Forelimb muscle (tissue), 1 donor: ENCODE results near the gene PREP. TPM values are rescaled to one million over a fixed set of nuclear protein-coding genes. Genes with fewer than 3 reads are reported as not detected.
A peak's percentile ranks its signal among the peaks of the same experiment; 100 is the strongest.
"Not testable (repeated sequence)": the region's sequence is repeated elsewhere in the genome, so short reads cannot be mapped to it uniquely, and the experiment has no call there.

ENCODE experiments used
- DNase-seq: peaks from one replicate; pipeline ENCODE4 v3.0.0-alpha.2; 2013; ENCODE audit warnings: low read depth
- polyA plus RNA-seq: library from polyadenylated mRNA; unstranded; fragments of 120-200 nt; gene quantifications from one replicate; pipeline ENCODE4 v1.2.1, GENCODE V29; 2013; ENCODE audit not compliant: insufficient read length

Gene PREP
- polyA plus RNA-seq, result 39.7 TPM

DNA sequence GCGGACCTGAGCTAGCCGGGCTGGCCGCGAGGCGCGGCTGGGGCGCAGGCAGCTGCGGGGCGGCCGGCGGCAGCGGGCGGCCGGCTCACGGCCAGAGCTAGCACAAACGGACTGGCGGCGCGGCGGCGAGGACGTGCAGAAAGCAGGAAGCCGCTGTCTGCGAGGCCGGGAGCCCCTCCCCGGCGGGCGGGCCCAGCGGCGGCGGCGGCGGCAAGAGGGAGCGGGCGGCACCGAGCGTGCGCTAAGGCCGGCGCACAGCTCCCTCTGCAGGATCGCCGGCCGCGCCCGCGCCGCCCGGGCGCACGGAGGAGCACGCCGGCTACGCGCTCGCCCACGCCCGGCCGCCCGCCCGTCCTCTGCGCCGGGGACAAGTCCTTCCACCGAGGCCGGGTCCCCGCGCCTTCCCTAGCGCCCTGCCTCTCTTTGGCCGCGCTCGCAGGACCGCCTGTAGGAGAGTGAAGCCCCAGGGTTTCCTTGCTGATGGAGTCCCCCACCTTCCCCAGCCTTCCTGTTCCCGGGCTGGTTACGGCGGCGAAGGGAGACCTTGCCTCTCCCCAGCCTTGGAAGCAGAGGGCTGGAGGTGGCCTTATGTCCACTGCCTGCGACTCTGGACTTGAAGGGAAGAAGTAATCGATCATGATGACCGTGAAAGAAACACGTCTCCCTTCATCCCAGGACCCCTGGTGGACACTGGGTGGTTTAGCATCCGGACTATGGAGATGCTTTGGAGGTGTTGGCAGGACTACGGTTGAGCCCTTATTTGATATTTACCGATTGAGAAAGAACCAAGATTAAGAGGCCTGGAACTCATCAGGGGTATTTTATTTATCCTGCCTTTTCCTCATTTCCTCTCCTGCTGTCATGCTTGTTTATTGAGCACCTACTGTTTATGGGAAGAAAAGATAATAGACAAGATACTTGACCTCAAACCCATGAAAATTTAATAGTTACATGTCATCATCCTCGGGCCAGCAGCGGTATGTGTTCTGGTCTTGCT, at the start of gene PREP:
PREP (minus strand) TSS at position 144 of the 997 bp plus-strand sequence. CDS start 191 bp downstream, outside the sequence.
- DNase-seq, result peak; percentile 62

DNA sequence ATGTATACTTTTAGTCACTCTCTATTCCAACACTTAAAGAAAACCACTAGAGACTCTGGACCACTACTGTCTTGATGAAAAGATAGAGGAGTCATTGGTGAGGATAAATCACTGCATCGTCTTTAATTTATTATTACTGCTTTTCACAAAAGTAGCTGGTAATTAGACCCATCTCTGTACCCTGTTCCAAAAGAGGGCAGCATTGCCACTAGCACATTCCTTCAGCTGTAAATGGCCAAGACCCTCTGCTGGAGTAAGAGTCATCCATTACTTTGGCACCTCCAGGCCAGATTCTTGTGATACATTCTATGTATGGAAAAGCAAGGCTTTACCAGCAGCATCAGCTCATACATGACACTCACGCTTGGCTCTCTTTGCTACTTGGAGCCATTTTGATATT, 49.5 kb upstream of the PREP start:
- no peak for DNase-seq

DNA sequence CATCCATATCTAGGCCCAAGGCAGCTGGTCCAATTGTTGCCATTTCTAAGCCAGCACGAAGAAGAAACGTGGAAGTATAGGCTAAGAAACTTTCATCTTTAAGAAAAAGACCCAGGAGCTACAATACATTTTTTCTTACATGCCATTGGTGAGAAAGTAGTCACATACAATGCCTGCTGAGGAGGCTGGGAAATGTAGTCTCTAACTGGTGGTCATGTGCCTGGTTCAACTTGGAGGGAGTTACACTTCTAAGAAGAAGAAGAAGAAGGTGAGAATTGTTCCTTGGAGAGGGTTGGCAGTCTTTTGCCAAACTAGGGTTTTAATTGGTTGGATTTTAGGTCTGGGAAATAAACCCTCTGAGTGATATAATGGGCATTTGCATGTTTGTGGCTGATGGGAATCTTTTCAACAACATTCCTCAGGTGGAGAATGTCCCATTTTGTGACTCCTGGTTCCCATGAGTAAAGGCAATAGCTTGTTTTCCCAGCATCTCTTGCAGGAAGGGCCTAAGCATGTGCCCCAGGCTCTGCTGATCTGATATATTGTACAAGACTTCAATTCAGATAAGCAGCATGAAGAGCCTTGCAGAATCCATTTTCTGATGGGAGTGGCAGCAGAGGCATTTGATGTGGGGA, 47.0 kb upstream of the PREP start:
- no peak for DNase-seq

DNA sequence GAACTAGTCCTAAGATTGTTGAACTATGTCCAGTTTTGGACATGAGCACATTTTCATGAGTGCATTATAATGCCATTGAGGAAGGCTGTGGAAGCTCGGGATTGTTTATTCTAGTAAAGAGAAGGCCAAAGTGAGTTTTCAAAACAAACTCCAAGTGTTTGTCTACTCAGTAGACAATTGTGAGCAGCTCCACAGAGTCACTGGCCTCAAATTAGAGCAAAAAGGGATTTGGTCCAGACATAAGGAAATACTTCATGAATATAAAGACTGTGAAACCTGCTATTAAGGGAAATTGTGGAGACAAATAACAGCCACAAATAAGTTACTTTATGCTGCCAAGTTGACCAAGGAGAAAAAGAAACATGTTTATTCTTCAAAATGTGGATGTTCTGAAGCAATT, 42.6 kb upstream of the PREP start:
- peak; percentile 11 for DNase-seq

DNA sequence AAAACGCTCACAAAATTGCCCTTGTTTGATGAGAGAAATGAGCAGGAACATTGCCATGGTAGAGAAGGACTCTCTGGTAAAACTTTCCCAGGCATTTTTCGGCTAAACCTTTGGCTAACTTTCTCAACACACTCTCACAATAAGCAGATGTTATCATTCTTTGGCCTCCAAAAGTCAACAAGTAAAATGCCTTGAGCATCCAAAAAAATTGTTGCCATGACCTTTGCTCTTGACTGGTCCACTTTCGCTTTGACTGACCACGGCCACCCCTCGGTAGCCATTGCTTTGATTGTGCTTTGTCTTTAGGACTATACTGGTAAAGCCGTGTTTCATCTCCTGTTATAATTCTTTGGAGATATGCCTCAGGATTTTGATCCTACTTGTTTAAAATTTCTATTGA, 41.1 kb upstream of the PREP start:
- no peak for DNase-seq

DNA sequence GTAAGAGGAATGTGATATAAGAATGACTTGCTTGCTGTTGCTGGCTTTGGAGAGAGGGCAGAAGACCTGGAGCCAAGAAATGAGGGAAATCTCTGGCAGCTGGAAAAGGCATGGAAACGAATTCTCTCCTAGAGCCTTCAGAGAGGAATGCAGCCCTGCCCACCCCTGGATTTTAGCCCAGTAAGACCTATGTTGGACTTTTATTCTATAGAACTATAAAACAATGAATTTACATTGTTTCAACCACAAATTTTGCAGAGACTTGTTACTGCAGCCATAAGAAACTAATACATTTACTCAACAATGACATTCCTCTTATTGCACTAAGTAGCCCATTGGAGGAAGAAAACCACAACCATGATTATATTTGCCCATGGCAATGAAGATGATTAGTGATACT, 39.5 kb upstream of the PREP start:
- no peak for DNase-seq

DNA sequence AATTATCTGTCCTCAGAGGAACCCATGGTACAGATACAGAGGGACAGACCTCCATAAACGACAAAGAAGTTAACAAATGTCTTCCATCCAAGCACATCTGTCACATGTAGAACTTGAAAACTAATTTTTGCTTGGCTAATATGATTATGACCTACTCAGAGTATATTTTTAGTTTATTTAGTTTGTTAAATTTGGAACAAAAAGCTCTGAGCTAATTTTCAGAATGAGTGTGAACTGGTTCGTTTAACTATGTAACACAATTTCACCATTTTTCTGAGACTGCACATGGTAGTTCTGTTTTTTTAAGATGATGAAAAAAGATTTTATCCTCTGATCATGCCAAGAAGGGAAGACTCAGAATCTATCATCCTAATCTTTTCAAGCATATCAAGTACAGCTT, 34.4 kb upstream of the PREP start:
- no peak for DNase-seq

DNA sequence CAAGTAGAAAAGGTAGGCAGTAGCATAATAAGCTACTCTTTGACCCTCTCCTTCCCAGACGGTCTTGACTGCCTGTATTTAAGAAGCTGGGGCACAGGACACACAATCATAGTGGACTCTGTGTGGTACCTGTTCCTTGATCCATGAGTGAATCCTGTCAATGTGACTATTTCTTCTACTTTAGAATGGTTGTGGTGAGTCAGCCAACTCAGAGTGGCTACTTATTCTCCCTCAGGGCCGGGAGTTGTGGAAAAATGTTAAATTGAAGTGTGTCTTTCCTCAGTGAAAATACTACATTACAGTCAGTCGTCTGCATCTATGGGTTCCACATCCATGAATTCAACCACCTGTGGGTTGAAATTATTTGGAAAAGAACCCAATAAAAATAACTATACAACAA, 30.8 kb upstream of the PREP start:
- DNase-seq, result no peak

DNA sequence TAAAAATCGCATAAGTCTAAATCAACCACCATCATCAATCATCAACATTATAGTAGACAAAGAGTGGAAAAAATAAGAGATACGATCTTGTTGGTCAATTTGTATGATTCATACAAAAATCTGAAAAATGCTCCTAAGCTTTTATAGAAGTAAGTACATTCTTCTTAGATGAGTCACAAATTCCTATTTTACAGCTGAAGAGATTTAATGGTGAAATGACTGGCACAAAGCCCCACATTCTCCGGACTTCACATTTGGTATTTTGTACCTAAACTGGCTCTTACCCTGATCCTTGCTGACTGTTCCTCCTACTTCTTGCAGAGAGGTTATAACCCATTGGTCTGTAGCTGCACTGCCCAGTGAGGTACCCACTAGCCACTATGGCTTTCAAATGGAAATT, 29.9 kb upstream of the PREP start:
- DNase-seq, result no peak

DNA sequence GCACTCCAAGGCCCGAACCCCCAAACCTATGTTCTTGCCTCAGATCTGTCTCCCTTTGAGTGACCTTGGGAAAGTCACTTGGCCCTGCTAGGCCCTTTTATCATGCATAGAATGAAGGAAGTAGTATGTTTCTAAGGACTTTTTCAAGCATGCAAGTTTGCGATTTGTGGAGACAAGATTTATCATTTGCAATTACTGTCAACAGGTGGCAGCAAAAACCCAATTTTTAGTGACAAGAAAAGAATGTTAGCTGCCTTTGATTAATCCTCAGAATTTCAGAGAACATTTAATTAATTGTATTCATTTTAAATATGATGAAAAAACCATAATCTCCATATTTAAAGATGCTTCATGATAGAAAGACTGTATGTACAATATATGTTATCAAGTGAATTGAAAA, 28.3 kb upstream of the PREP start:
- DNase-seq, result peak; percentile 20

DNA sequence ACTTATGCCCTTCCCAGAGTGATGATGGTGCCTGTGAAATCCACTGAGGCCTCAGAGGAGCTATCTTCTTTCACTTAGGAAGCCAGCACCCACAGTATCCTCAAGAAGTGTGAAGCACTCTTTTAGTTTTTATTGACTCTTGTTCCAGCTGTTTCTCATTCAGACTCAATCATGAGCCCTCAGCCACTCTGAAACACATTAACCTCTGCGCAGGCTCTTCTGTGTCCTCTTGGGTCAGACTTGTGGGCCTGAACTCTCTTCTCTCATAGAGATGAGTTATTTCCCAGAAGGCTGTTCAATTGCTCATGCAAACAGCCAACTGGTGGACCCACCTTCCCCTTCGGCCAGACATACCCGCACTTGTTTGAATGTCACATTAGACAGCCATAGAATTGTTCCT, 27.8 kb upstream of the PREP start:
- no peak for DNase-seq

DNA sequence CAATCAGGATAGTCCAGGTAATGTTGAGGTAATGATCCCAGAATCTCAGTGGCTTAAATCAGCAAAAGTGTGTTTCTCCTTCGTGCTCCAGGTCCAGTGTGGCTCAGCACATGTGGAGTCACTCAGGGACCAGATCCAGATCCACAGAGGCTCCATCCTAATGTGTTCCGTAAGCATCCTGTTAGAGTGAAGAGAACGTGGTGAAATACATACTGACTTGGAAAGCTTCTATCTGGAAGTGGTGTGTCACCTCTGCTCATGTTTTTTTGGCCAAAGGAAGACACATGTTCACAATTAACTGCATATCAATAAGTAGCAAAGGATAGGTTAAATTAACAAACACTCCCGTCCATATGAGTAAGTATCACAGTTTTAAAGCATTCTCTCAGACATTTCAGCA, 26.8 kb upstream of the PREP start:
- DNase-seq, result no peak

DNA sequence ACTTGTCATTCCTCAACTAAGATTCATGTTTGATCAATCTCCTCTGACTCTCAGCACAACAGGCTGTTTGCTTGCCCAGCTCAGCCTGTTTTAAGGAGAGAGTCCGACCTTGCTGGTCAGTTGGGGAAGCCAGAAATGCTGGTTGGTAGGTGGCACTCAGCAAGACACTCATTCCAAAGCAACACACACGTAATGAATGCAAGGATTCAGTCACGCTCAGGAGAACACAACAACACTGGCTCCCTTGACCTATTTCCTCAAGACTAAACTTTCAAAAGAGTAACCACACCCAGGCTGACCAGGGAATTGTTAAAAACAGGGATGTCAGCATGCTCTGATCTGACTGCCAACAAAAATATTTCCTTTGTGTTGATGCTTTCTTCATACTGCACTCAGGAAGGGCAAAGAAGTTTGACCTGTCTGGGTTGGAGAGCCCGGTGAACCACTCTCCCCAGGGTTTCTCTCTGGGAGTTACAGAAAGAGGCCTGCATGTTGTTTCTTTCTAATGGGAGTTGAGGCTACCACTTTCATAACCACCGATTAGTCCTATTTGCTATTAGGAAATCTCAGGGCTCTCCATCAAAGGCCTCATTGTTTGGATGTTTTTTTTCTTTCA, 25.6 kb upstream of the PREP start:
- no peak for DNase-seq

DNA sequence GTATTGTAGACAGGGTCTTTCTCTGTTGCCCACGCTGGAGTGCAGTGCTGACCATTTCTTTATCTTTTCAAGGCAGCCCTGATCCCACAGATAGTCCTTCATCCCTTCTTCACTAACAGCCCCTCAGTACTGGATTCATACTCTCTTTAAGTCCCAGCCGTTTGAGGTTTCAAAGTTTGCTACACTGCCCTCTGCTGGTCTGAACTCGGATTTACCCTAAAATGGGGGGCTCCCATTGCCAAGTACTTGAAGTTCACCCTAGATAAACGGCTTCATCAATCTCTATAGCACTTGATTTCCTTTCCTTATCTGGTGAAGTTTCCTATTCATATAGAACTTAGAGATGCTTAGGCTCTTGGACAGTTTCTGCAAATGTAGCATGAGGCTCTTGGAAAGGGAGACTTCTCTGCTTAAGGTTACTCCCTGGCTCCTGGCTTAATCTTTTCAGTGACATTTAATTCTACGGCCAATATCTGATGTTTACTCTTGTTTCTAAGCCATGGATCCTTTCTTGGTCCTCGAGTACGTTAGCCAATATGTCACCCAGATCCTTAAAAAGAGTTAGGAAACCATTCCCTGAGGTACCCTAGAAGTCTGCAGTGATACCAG, 21.4 kb upstream of the PREP start:
- no peak for DNase-seq

DNA sequence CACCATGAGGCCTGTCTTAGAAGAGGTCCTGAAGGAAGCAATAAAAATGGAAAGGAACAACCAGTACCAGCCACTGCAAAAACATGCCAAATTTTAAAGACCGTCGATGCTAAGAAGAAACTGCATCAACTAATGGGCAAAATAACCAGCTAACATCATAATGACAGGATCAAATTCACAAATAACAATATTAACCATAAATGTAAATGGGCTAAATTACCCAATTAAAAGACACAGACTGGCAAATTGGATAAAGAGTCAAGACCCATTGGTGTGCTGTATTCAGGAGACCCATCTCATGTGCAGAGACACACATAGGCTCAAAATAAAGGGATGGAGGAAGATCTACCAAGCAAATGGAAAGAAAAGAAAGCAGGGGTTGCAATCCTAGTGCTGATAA, 14.1 kb upstream of the PREP start:
- DNase-seq, result not testable (repeated sequence)

DNA sequence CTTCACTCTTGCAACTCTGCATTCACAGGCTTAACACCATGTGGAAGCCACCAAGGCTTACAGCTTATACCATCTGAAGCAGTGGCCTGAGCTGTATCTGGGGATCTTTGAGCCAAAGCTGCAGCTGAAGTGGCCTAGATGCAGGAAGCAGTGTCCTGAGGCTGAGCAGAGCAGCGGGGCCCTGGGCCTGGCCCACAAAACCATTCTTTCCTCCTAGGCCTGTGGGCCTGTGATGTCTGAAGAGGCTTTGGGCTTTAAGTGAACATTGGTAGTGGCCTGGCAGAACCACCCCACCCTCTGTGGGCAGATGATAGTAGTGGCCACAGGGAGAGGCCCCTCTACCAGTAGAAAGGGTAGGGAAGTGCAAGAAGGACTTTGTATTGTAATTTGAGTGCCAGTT, 6.9 kb upstream of the PREP start:
- DNase-seq, result no peak

DNA sequence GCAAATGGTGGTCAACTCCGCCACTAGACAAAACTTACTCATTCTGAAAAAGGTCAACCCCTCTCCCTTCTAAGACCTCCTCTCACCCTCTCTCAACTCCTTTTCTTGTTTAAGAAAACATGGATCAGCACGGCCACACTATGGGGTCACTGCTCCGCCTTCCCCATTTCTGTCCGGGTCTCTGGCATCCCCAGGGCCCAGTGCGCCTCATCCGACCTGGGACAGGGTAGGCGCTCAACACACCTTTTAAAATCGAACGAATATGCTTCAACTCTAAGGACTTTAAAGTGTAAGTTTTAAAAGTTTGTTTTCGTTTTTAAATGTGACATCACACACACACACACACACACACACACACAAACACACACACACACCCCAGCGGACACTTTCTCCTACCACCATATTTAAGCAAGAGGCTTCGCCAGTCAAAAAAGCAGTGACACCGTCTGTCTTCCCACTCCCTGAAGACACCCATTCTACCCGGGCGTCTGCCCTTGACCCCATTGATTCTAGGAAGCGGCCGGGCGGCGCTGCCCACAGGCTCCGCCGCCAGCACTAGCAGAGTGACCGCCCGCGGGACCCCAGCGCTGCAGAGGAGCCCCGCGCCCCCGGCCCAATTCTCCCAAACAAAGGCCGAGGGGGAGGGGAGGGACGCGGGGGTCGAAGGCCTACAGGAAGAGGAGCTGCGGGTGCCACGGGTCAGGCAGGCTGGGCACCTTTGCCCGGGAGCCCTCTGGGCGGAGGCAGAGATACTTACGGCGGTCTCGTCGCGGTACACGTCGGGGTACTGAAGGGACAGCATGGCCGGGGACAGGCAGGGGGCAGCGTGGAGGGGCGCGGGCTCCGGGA, 568 bp downstream of the PREP start:
- DNase-seq, result no peak

DNA sequence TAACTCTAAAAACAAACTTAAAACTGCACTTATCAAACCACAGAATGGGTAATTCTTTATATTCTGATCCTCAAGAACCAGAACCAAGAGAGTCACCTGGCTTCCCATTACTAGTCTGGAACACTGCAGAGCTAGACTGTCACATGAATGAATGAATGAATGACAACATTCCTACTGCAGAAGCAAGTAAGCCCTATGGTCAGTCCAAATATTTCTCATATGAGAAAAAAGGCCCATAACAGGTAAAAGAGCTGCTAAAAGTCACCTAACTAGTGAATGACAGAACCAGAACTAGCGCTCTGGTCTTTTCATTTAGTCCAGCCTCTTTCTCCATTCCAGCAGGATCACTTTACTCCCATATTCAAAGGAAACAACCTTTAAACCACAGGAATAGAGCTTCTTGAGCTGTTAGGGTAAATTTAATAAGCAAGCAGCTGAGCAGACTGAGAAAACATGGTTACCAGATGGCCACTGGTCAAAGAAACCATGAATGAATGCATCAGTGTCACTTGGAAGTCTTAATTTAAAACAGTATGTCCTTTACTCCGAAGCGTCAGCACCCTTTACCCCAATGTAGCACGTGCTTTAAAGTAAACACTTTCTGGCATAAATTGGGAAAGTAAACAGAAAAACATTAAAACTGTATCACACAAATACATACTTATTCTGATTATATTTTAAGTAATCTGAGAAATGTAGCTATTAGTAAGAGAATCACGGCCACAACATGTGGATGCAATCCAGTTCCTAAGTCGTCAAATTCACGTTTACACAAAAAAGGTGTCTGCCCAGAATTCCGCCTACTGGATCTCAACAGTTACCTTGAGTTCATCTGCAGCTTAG, 1.4 kb downstream of the PREP start:
- no peak for DNase-seq

DNA sequence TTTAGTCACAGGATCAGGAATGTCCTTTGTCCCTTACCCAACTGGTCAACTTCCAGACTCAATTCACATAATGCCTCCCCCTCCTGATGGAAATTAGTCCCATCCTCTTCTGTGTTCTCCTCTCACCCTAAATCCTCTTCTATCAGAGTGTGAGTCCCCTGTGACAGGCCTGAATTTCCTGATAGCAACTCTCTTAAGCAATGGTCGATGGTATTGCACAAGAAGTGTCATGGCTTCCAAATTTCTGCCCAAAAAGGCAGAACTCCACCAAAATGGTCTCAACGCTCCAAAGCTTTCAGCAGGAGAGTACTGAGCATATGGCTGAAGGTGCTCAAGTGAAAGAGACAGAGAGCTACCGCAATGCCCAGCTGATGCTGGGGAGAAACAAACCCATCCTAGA, 2.4 kb downstream of the PREP start:
- DNase-seq, result no peak

DNA sequence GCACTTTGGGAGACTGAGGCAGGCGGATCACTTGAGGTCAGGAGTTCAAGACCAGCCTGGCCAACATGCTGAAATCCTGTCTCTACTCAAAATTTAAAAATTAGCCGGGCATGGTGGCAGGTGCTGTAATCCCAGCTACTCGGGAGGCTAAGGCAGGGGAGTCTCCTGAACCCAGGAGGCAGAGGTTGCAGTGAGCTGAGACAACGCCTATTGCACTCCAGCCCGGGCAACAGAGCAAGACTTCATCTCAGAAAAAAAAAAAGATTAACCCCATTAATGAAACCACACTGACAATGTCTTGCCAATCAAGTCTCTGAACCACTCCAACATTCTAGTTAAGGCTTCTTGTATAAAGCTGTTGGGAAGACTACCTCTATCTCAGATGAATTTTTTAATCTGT, 4.0 kb downstream of the PREP start:
- DNase-seq, result no peak
